ENCODE results near the gene FAF2.
"Not testable (repeated sequence)": the region's sequence is repeated elsewhere in the genome, so short reads cannot be mapped to it uniquely, and the experiment has no call there.

Gene FAF2

DNA sequence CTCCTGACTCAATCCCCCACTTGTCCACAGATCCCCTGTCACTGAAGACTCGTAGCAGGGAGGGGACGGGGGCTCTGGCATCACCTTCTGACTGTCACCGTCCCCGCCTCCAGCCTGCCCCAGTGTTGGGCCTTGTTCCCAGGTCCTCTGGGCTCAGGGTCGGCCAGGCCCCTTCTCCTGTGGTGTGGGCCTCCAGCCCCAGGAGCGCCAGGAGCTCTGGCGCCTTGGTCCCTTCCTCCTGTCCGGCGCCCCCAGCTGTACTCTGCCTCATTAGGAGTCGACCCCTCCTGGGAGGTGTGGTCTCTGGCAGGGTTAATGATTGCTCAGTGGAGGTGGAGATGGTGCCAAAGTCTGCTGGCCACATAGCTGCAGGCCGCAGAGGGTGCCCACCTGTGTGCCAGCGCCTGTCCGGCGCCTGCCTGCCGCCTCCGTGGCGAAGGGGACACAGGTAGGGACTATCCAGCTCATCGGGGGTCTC, 100.8 kb downstream of the FAF2 start, which contains the start of gene CDHR2:
TSS of gene CDHR2 (plus strand) at position 376 of the 478 bp plus-strand sequence. CDS start 16,011 bp downstream, outside the sequence.
- no peak for DNase-seq

DNA sequence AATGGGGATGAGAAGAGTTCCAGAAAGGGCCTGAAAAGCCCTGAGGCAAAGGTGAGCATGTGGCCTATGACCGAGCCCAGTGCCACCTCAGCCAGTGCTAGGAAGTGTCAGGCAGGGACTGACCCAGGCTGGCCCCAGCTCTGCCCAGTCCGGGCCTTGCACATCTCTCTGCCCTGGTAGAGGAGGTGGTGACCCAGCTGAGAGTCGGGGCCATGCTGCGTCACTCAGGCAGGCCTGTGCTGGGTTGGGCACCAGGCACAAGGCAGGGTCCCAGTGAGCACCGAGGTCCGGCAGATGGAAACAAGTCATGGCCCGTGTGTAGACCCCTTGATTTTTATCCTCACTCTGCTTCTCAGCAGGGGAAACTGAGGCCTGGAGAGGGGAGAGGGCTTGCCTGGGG, 101.7 kb downstream of the FAF2 start:
- DNase-seq, result no peak

DNA sequence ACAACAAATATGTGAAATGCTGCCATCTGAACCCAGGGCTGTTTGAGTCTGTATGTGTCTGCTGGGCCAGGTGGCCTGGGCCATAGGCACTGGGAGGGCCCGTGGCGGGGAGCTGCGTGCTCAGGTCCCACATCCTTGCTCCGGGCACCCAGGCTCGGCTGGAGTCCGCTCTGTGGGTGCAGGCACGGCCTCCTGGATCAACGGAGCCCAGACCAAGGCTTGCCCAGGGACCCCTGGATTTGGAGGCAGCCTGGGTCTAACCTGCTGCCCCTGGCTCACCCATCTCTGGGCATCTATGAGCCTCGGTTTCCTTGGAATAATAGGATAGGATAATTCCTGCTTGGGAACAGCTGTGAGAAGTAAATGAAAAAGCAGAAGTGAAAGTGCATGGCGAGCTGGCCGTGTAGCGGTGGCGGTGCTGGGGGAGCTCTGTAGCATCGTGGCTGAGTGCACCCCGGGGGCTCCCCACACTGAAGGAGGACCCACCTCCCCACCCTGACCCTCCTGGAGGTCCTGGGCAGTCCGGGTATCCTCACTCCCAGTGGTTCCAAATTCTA, 102.2 kb downstream of the FAF2 start:
- no peak for DNase-seq

DNA sequence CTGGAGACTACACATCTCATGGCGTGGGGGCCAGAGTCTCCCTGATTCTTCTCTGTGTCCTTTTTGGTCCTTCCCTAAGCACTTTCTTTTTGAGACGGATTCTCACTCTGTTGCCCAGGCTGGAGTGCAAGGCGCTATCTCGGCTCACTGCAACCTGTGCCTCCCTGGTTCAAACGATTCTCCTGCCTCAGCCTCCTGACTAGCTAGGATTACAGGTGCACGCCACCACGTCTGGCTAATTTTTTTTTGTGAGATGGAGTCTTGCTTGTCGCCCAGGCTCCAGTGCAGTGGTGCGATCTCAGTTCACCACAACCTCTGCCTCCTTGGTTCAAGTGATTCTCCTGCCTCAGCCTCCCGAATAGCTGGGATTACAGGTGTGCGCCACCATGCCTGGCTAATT, 102.8 kb downstream of the FAF2 start:
- not testable (repeated sequence) for DNase-seq

DNA sequence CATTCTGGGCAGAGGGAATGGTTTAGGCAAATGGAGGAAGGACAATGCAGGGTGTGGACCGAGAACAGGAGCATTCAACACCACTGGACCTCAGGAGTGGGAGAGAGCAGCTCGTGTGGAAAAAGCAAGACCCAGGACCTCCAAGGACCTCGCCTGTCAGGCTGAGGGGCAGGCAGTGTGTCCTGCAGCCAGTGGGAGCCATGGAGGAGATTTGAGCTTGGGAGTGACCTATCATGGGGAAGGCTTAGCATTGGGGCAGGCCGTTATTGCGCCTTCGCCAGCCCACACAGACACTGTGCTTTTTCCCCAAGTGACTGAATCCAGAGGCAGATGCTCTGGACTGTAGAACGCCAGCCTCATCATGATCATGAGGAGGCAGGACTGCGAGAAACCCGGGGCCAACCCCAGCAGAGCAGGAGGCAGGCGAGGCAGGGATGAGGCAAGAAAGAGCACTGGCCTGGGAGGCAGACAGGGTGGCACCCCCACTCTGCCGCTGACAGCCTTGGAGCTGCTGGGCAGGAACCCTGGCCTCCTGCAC, 104.2 kb downstream of the FAF2 start:
- no peak for DNase-seq

DNA sequence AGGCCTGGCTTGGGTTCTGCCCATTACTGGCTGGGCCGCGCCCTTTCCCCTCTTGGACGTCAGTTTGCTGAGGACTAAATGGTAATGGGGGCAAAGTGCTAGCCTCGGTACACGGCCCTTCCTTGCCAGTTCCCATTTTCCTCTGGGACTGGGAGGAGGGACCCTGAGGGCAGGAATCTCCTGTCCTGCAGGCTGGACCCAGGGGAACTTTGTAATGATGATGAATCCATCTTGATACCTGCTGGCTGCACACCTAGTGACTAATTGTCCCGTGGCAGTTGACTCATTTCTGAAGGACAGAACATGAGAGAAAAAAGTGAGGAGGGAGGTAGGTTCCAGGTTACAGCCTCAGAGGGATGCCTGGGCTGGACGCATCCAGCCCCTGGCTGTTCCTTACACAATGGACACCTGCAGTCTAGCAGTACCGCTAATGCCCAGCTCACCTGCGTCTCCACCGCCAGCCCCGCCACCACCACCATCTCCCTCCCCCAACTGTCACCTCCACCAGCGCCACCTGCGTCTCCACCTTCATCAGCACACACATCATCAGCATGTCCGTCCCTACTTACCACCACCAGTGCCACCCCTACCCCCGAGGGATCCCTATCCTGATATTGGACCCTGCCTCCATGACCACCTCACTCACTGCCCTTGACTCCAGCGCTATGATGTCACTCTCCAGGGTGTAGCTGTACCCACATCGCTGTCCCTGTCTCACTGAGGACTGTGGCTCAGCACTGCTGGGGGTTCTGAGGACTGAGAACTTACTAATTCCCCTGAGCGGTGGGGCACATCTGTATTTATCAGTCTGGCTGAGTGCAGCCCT, 105.3 kb downstream of the FAF2 start:
- peak; percentile 40 for DNase-seq

DNA sequence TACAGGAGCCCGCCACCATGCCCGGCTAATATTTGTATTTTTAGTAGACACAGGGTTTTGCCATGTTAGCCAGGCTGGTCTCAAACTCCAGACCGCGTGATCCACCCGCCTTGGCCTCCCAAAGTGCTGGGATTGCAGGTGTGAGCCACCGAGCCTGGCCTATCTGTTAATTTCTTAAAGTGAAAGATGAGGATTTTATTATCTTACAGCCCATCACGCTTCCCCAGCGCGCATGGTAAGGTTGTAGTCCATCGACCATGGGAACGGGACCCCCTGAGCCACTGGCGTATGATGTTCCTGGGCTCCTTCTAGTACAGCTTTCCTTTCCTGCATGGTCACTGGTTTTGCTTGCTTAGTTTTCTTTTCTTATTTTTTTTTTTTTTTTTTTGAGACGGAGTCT, 109.7 kb downstream of the FAF2 start:
- no peak for DNase-seq

Data from activated CD4-positive, alpha-beta T cell treated with anti-CD3 and anti-CD28 coated beads for 48 hours (primary cell).